B cell (primary cell): Measurements from ENCODE around the gene SF3B5.

Source experiments
- EZH2 ChIP-seq: IDR thresholded peaks from 2 replicates; pipeline ENCODE4 v1.6.1; 2012; ENCODE audit warnings: borderline replicate concordance, low read depth, mild to moderate bottlenecking, moderate library complexity, low read length; ENCODE audit not compliant: insufficient read depth, poor library complexity, severe bottlenecking
- TF ChIP-seq, protein P1 (sequence below): fragments of 200-600 bp; IDR thresholded peaks from one replicate; pipeline ENCODE4 v1.8.0; 2022; ENCODE audit warnings: antibody characterized with exemption, mild to moderate bottlenecking

DNA sequence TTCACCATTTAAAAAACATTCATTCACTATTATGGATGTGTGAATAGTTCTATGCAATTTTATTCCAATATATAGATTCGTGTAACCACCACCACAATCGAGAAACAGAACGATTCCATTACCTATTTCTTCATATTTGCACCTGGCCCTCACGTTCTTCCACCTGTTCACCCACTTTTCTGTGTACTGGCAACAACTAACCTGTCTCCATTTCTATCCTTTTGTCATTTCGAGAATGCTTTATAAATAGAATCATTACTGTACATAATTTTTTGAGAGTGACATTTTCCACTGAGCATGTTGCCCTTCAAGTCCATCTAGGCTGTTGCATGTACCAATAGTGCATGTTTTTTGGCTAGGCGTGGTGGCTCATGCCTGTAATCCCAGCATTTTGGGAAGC lies 31.7 kb upstream of the SF3B5 start:
- TF ChIP-seq, protein P1, sequence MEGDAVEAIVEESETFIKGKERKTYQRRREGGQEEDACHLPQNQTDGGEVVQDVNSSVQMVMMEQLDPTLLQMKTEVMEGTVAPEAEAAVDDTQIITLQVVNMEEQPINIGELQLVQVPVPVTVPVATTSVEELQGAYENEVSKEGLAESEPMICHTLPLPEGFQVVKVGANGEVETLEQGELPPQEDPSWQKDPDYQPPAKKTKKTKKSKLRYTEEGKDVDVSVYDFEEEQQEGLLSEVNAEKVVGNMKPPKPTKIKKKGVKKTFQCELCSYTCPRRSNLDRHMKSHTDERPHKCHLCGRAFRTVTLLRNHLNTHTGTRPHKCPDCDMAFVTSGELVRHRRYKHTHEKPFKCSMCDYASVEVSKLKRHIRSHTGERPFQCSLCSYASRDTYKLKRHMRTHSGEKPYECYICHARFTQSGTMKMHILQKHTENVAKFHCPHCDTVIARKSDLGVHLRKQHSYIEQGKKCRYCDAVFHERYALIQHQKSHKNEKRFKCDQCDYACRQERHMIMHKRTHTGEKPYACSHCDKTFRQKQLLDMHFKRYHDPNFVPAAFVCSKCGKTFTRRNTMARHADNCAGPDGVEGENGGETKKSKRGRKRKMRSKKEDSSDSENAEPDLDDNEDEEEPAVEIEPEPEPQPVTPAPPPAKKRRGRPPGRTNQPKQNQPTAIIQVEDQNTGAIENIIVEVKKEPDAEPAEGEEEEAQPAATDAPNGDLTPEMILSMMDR: no peak
- TF ChIP-seq EZH2: no peak
